Iris pigment epithelial cell (primary cell): ENCODE measurements around the gene ARPC4.
"Not testable (repeated sequence)": the region's sequence is repeated elsewhere in the genome, so short reads cannot be mapped to it uniquely, and the experiment has no call there.

ENCODE experiments used
- DNase-seq: peaks from one replicate; pipeline ENCODE4 v3.0.0-alpha.2; 2011; ENCODE audit warnings: low read depth

Gene ARPC4

DNA sequence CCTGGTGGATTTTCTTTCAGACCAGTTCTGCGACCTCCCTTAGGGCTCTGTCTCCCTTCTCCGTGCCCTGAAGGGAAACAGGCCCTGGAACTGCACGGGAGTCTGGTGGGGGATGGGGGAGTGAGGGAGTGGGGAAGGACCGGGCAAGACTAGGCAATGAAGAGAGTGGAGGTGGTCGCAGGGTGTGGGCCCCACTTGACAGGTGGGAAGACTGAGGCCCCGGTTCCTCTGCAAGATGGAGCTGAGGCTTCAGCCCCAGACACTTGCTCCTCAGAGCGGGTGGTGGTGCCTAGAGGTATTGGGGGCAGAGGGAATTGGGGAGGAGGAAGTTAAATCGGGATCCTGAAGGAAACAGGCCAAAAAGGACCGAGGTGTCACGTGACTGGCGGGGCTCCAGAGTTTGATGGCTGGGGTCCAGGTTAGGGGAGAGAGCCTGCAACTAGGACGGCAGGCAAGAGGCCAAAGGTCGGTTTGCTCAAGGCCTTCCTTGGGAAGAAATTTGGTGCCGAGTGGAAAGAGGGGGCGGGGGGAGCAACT is 22.5 kb upstream of the ARPC4 start:
- DNase-seq = peak; percentile 9

DNA sequence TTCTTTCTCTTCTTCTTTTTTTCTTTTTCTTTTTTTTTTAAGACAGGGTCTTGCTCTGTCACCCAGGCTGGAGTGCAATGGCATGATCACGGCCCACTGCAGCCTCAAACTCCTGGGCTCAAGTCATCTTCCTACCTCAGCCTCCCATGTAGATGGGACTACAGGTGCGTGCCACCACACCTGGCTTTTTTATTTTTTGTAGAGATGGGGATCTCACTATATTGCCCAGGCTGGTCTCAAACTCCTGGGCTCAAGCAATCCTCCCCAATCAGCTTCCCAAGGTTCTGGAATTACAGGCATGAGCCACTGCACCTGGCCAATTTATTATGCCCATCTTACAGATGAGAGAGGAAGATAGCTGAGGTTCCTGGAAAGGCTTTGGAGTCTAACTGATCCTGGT is 21.9 kb upstream of the ARPC4 start:
- DNase-seq = not testable (repeated sequence)

DNA sequence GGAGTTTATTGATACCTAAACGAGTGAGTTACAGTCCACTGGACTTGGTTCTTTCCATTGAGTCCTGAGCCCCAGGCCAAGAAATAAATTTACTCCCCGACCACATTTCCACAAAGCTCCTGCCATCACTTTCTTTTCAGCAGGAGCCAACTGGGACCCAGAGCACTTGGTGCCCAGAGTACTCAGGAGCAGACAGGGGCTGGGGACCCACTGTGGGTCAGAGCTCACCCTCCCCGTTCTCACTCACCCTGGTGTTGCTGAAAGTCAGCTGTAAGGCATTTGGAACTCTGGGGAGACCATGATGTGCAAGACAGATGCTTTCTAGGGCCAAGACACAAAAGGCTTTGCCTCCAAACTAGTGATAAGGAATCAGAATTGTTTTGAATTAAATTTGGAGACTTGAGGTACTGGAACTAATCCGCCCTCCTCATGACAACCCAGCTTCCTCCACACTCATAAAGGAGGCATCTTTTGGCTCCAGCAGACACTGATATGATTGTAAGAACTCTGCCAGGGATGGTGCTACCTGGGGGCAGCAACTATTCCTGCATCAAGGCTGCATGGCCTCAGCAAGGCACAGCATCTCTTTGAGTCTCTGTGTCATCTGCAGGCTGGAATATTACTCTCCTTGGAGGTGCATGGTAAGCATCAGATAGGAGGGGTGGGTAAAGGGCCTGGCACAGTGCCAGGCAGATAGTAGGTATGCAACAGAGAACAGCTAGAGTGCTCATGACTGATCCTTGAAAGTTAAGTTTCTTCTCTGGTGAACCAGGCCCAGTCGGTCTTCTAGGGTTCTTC is 15.8 kb upstream of the ARPC4 start:
- DNase-seq = no peak

DNA sequence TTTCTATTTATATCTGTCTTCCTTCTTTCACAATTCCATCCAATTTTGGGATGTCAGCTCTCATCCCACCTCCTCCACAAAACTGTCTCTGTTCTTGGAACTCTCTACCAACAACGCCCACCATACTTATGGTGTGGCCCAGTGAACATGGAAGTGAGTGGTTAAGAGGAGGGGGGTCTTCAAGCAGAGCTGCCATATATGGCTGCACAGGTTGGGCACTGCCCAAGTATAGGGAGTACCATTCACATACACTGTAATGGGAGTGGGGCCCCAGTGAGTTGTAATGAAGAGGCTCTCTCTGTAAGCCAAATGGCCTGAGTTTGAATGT is 15.2 kb upstream of the ARPC4 start:
- no peak for DNase-seq

GRCh38 chr3:9778143-9779074 is 14.5 kb upstream of the ARPC4 start:
- DNase-seq = peak; percentile 67

DNA sequence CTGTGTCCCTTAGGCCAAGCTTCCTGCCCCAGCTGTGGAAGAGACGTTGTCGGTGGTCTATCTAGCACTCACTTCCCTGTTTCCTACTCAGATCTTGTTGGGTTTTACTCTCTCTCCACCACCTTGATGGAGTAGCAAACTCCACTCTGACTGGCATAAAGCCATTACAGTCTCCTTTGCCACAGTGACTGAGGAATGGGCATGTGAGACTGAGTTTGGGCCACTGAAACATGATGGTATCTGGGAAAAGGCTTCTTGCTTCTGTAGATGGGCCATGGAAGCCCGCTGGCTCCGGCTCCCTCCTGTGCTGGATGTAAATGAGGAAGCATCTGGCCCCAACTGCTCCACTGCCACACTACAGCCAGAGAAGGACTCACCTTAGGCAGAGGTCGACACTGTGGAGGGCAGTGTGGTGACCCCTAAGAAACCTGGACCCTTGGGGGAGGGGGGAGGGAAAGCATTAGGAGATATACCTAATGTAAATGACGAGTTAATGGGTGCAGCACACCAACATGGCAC is 13.7 kb upstream of the ARPC4 start:
- DNase-seq = no peak

DNA sequence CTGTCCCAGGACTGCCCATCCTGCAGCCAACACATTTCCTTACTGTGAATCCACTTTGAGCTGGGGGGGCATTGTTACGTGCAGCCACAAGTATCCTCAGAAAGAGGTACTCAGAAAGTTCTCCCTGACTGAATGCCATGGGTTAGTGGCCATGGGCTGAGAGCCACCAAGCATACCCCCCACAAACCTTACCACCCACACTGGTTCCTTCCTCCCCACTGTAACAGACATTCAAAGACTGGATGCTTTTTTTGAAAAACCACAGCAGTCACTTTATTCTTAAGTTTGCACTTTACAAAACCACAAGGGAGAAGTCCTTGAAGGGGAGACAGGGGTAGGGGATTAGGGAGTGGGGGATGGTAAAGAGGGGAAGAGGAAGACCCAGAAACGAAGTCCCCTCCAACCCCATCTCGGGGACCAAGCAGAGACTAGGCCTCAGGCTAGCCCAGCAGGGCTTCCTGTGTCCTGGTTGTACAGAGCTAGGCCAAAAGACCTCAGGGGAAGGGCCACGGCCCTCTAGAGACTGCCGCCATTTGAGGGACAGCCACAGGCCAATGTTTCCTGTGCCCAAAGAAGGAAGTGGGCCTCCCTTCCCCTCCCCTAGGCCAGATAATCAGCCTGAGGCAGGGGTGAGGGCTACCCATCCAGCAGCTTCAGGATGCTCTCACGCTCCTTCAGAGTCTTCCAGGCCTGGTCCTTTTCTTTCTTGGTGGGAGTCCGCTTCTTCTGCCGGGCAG is 13.0 kb upstream of the ARPC4 start:
- DNase-seq = no peak

DNA sequence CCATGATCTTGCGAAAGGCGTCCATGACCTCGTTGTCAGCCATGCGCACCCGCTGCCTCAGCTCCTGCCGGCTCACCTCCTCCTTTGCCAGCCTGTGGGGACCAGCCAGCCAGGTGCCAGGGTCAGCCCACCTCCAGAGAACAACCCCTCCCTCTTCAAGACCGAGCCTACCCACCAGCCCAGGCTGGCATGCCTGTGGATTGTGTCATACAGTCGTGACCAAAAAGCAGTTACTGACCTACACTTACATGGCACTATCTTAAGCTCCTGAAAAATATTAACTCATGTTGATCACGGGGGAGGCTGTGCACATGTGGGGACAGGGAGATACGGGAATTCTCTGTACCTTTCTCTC is 12.4 kb upstream of the ARPC4 start:
- DNase-seq = no peak

DNA sequence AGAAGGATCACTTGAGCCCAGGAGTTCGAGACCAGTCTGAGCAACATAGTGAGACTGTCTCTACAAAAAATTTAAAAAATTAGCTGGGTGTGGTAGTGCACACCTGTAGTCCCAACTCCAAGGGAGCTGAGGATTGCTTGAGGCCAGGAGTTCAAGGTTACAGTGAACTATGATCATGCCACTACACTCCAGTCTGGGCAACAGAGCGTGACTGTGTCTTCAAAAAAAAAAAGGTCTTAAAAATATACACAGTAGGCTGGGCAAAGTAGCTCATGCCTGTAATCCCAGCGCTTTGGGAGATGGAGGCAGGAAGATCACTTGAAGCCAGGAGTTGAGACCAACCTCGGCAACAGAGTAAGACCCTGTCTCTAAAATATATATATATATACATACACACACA is 12.0 kb upstream of the ARPC4 start:
- DNase-seq = no peak

GRCh38 chr3:9781551-9781950 is 11.3 kb upstream of the ARPC4 start:
- no peak for DNase-seq

- DNase-seq = no peak
These were observed 10.8 kb upstream of the ARPC4 start for GRCh38 chr3:9781978-9782603.

DNA sequence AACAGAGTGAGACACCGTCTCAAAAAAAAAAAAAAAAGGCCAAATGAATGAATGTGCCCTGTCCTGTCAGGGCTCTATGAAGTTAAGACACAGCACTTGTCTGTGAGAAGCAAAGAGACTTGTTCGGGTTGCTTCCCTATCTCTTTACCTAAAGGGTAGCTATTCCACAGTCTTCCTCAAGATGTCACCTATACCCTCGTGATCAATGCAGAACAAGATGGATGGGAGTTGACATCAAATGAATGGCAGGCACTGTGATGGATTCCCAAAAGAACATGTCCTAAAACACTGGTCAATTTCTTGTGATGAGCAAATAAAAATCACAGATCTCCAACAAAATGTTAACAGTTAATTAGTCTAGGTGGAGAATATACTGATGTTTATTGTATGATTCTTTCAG is 10.1 kb upstream of the ARPC4 start:
- DNase-seq = no peak

- no peak for DNase-seq
These were observed 8.9 kb upstream of the ARPC4 start for GRCh38 chr3:9783954-9784353.

DNA sequence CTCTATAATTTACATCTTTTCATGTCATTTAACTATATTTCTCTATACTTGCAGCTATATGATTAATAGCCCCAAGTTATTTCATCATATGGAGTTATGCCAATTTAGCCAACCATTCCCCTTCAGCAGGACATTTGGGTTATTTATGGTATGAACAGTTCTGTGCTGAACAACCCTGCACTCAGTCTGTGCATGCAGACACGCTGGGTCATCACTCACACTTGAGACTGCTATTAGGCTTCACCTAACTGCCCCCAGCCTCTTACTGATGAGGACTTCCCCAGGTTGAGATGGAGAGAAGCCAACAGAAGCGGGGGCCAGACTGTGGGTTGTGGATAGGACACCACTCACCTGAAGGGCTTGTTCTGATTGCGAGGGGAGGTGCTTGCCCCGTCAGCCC is 7.9 kb upstream of the ARPC4 start:
- DNase-seq = peak; percentile 54

GRCh38 chr3:9785602-9786001 is 7.3 kb upstream of the ARPC4 start:
- DNase-seq = no peak

DNA sequence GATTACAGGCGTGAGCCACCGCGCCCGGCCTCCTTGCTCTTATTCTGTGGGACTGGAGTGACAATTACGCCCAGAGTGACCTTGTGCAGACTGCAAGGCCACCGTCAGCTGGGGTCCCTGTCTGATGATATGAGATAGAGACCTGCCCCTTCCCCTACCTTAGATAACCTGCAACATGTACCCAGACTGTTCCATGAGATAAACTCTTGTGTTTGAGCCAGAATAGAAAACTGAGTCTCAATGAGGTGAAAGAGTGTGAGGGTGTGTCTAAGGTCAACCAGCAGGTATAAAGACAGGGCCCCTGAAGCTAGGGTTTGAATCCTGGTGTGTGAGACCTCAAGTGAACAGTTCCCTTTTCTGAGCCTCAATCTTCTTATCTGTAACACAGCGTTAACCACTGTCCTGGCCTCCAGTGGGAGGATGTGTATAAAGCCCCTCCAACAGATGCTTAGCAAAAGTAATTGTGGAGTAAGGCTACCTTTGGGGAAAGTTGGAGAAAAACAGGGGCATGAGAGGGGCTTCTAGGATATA is 6.6 kb upstream of the ARPC4 start:
- DNase-seq = no peak

DNA sequence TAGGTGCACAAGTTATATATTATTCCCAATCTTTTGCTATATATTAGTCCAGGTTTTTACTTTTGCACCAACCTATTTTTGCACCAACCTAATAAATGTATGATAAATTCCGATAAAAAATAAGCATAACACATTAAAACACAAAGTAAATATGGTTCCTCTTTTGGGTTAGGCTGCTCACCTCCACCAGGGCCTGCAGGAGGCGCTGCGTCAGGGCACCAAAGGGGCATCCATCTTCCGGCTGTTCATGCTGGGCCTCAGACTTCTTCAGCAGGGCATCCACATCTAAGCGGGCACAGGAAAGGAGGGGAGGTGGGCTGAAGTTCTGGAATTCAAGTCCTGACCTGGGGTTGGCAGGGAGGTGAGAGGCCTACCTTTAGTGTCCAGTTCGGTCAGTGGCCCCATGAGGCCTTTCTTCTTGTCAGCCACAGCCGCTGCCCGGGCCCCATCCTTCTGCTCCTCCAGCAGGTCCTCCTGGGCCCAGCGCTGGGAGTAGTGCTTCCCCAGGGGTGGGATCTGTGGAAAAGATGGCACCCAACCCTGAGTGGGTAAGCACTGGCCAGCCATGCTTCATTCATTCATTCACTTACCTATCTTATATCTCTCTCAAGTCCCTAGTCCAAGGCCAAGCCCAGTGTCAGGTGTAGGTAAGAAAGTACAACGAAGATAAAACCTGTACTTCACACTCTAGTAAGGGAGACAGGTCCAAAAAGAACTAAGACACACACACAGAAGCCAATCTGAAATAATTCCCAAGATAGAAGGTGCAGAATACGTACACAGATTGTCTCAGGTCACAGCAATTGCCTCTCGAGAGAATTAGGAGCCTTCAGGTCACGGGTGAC is 5.8 kb upstream of the ARPC4 start:
- no peak for DNase-seq

- DNase-seq = peak; percentile 86
These were observed 5.2 kb upstream of the ARPC4 start for GRCh38 chr3:9787714-9788113.

- no peak for DNase-seq
These were observed 1.8 kb upstream of the ARPC4 start for GRCh38 chr3:9791127-9791526.

DNA sequence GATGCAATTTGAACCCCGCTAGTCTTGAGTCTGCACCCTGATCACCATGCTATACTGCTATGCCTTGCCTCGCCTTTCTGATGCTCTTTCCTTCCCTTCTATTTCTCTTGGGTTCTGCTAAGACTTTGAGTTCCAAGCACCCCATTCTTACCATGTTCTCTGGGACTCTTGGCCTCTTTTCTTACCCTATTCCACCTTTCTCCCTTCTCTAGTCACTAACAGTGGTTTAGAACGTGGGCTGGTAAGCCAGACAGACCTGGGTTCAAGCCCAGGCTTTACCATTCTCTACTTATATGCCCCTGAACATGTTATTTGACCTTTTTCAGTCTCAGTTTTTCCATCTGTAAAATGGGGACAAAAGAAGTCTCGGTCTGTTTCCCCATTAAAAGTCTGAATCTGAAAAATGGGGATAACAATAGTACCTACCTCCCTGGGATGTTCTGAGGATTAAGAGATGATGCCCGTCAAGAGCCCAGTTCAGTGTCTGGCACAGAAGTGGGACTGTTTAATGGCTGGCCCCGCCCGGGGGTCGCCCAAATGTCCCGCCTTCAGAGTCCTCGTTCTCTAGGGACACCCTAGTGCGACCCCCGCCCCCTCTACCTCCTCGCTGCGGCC is 985 bp upstream of the ARPC4 start:
- no peak for DNase-seq
